GM08714 (cell line): Measurements from ENCODE around the gene TMPRSS6.

Source experiments
- H3K4me3 ChIP-seq: fragments of 200-500 bp; sonication (Bioruptor generic); 2 replicates; pipeline ENCODE4 v1.5.1; 2014; ENCODE audit warnings: mild to moderate bottlenecking, low read length, inconsistent platforms
- ZNF274 ChIP-seq: IDR thresholded peaks from 2 replicates; pipeline ENCODE4 v1.6.1; 2012; ENCODE audit warnings: mild to moderate bottlenecking, low read depth, low read length

The TMPRSS6 gene

GRCh38 chr22:37063431-37064420 lies 45.8 kb downstream of the TMPRSS6 start:
- H3K4me3 ChIP-seq = no peak overlapping the region
- no peak for TF ChIP-seq ZNF274

- no peak for TF ChIP-seq ZNF274
- no peak overlapping the region for H3K4me3 ChIP-seq
These were observed 46.7 kb downstream of the TMPRSS6 start for GRCh38 chr22:37062702-37063381.

GRCh38 chr22:37062376-37062675 lies 47.2 kb downstream of the TMPRSS6 start:
- no peak for TF ChIP-seq ZNF274
- no peak overlapping the region for H3K4me3 ChIP-seq

- no peak overlapping the region for H3K4me3 ChIP-seq
- TF ChIP-seq ZNF274 = no peak
These were observed 47.7 kb downstream of the TMPRSS6 start for GRCh38 chr22:37061611-37062375.

- no peak for TF ChIP-seq ZNF274
- no peak overlapping the region for H3K4me3 ChIP-seq
These were observed 48.5 kb downstream of the TMPRSS6 start for GRCh38 chr22:37060801-37061610.

GRCh38 chr22:37059876-37060449 lies 49.5 kb downstream of the TMPRSS6 start:
- no peak for TF ChIP-seq ZNF274
- H3K4me3 ChIP-seq = no peak overlapping the region

GRCh38 chr22:37058917-37059701 lies 50.4 kb downstream of the TMPRSS6 start:
- no peak for TF ChIP-seq ZNF274
- H3K4me3 ChIP-seq = no peak overlapping the region

- H3K4me3 ChIP-seq = no peak overlapping the region
- TF ChIP-seq ZNF274 = no peak
These were observed 51.6 kb downstream of the TMPRSS6 start for GRCh38 chr22:37057796-37058510.

- TF ChIP-seq ZNF274 = no peak
These were observed 52.3 kb downstream of the TMPRSS6 start for GRCh38 chr22:37057226-37057625.

GRCh38 chr22:37056246-37056645 lies 53.3 kb downstream of the TMPRSS6 start:
- no peak for TF ChIP-seq ZNF274
- no peak overlapping the region for H3K4me3 ChIP-seq

More at GRCh38 chr22:37057226-37057625, 52.3 kb downstream of the TMPRSS6 start:
- no peak overlapping the region for H3K4me3 ChIP-seq

- TF ChIP-seq ZNF274 = no peak
These were observed 54.7 kb downstream of the TMPRSS6 start for GRCh38 chr22:37054600-37055365.

More at GRCh38 chr22:37054600-37055365, 54.7 kb downstream of the TMPRSS6 start:
- H3K4me3 ChIP-seq = no peak overlapping the region
